ENCODE results near the gene TIMM17B.

Gene TIMM17B

DNA sequence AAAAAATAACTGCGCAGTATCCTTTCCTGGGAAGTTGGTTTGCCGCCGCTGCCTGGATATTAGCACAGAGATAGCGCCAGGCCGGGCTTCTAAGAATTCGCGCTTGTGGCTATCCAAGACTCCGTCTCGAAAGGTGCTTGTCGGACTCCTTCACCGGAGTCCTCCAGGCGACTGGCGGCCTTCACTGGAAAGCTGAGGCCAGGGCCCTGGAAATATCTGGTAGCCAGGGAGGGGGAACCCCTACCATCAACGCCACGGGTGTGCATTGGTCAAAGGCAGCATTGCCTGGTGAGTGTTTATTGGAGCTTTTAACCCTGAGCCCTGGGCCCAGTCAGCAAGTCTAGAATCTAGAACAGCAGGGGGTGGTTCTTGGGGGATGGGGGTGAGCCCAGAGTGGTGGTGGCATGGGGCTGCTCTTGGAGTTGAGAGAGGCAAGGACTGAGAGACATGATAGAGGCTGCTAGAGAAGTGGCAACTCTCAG is 21.8 kb upstream of the TIMM17B start:
- peak overlapping the region; percentile 98 for H3K27ac ChIP-seq (ENCODE audit: low read length)
- H3K9ac ChIP-seq (ENCODE audit: low read length): peak overlapping the region; percentile 99
- TF ChIP-seq, protein P1, sequence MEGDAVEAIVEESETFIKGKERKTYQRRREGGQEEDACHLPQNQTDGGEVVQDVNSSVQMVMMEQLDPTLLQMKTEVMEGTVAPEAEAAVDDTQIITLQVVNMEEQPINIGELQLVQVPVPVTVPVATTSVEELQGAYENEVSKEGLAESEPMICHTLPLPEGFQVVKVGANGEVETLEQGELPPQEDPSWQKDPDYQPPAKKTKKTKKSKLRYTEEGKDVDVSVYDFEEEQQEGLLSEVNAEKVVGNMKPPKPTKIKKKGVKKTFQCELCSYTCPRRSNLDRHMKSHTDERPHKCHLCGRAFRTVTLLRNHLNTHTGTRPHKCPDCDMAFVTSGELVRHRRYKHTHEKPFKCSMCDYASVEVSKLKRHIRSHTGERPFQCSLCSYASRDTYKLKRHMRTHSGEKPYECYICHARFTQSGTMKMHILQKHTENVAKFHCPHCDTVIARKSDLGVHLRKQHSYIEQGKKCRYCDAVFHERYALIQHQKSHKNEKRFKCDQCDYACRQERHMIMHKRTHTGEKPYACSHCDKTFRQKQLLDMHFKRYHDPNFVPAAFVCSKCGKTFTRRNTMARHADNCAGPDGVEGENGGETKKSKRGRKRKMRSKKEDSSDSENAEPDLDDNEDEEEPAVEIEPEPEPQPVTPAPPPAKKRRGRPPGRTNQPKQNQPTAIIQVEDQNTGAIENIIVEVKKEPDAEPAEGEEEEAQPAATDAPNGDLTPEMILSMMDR (IDR thresholded peaks at IDR 0.05; ENCODE audit: low read depth, low read length): no peak
- no peak for TF ChIP-seq EZH2phosphoT487 (IDR thresholded peaks at IDR 0.05; ENCODE audit: low read depth)
- no peaks in the 10 kb centered on the region for H3K27me3 ChIP-seq (ENCODE audit: low read depth, low read length)
- peaks cover 33% of the 10 kb centered on the region for H3K4me1 ChIP-seq (ENCODE audit: low read length)
- peaks cover 49% of the 10 kb centered on the region for H3K36me3 ChIP-seq (replicated peaks; ENCODE audit: low read depth, low read length)
- H3K4me2 ChIP-seq (ENCODE audit: low read length): peak overlapping the region; percentile 97
- H3K9me3 ChIP-seq (ENCODE audit: insufficient read depth, low read length): no peaks in the 10 kb centered on the region
- H4K20me1 ChIP-seq (ENCODE audit: insufficient read depth, low read length): peaks cover 39% of the 10 kb centered on the region
- peaks cover 72% of the 10 kb centered on the region for H3K79me2 ChIP-seq (ENCODE audit: low read length)
- peak overlapping the region; percentile 98 for H3K4me3 ChIP-seq (ENCODE audit: low read length)
- no peak overlapping the region for H2AFZ ChIP-seq (ENCODE audit: low read depth, low read length)

DNA sequence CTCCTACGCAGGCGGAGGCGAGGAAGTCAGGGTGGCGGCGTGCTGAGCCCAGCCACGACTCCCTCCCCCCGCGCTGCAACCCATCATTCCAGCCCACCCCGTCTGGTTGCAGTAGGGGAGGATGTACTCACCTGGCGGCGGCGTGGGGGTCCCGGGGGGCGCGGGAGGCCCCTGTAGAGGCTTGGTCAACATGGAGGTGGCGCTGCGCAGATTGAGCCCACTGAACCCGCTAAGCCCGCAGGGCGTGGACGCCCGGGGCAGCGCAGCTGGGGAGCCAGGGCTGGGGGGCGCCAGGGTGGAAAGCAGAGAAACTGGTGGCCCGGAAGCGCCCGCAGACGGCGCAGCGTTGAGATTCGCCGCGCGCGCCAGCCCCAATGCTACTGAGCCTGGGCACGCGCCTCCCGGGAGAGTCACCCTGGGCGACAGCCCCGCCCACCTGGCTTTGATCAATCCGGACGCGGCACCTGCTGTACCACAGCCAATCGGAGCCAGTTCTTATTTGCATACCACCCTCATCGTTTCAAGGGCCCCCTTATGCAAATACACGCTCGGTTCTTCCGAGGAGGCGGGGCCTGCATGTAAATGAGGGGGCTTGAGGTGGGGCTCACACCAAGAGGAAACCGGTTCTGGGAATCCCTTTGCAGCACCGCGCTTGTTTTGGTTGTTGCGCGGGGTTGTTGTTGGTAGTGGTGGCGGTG is 21.2 kb upstream of the TIMM17B start, which contains the start of gene PIM2:
PIM2 (minus strand) TSS at position 382 of the 698 bp plus-strand sequence; CDS start at position 192, 190 bp downstream.
- H3K27me3 ChIP-seq (ENCODE audit: low read depth, low read length): no peaks in the 10 kb centered on the region
- peaks cover 54% of the 10 kb centered on the region for H3K36me3 ChIP-seq (replicated peaks; ENCODE audit: low read depth, low read length)
- no peaks in the 10 kb centered on the region for H3K9me3 ChIP-seq (ENCODE audit: insufficient read depth, low read length)
- H3K4me1 ChIP-seq (ENCODE audit: low read length): peaks cover 39% of the 10 kb centered on the region
- no peak for TF ChIP-seq EZH2phosphoT487 (IDR thresholded peaks at IDR 0.05; ENCODE audit: low read depth)
- TF ChIP-seq, protein P1 (IDR thresholded peaks at IDR 0.05; ENCODE audit: low read depth, low read length): no peak
- H4K20me1 ChIP-seq (ENCODE audit: insufficient read depth, low read length): peaks cover 45% of the 10 kb centered on the region
- peak within 1 kb of the TSS; percentile 100 for H3K4me3 ChIP-seq (ENCODE audit: low read length)
- no peak within 1 kb of the TSS for H2AFZ ChIP-seq (ENCODE audit: low read depth, low read length)
- H3K27ac ChIP-seq (ENCODE audit: low read length): peak within 1 kb of the TSS; percentile 98
- peaks cover 79% of the 10 kb centered on the region for H3K79me2 ChIP-seq (ENCODE audit: low read length)
- peak within 1 kb of the TSS; percentile 97 for H3K4me2 ChIP-seq (ENCODE audit: low read length)
- peak within 1 kb of the TSS; percentile 99 for H3K9ac ChIP-seq (ENCODE audit: low read length)

DNA sequence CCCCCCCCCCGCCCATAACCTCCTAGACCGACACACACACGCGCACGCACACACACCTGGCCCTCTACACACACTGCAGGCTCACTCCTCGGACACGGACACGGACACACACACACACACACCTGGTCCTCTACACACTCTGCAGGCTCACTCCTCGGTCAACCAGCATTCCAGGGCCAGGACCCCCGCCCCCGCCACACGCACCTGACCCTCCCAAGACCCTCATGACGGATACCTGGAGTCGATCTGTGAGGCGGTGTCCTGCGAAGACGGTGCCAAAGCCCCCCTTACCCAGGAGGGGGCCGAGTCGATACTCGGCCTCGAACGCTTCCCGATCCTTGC is 20.7 kb upstream of the TIMM17B start:
- H3K27me3 ChIP-seq (ENCODE audit: low read depth, low read length): no peaks in the 10 kb centered on the region
- peaks cover 84% of the 10 kb centered on the region for H3K79me2 ChIP-seq (ENCODE audit: low read length)
- peaks cover 50% of the 10 kb centered on the region for H4K20me1 ChIP-seq (ENCODE audit: insufficient read depth, low read length)
- peak overlapping the region; percentile 99 for H3K9ac ChIP-seq (ENCODE audit: low read length)
- H3K36me3 ChIP-seq (replicated peaks; ENCODE audit: low read depth, low read length): peaks cover 59% of the 10 kb centered on the region
- peak overlapping the region; percentile 94 for H3K4me2 ChIP-seq (ENCODE audit: low read length)
- no peak overlapping the region for H2AFZ ChIP-seq (ENCODE audit: low read depth, low read length)
- peaks cover 44% of the 10 kb centered on the region for H3K4me1 ChIP-seq (ENCODE audit: low read length)
- H3K9me3 ChIP-seq (ENCODE audit: insufficient read depth, low read length): no peaks in the 10 kb centered on the region
- peak overlapping the region; percentile 98 for H3K27ac ChIP-seq (ENCODE audit: low read length)
- H3K4me3 ChIP-seq (ENCODE audit: low read length): peak overlapping the region; percentile 100
- TF ChIP-seq, protein P1 (IDR thresholded peaks at IDR 0.05; ENCODE audit: low read depth, low read length): no peak
- no peak for TF ChIP-seq EZH2phosphoT487 (IDR thresholded peaks at IDR 0.05; ENCODE audit: low read depth)

DNA sequence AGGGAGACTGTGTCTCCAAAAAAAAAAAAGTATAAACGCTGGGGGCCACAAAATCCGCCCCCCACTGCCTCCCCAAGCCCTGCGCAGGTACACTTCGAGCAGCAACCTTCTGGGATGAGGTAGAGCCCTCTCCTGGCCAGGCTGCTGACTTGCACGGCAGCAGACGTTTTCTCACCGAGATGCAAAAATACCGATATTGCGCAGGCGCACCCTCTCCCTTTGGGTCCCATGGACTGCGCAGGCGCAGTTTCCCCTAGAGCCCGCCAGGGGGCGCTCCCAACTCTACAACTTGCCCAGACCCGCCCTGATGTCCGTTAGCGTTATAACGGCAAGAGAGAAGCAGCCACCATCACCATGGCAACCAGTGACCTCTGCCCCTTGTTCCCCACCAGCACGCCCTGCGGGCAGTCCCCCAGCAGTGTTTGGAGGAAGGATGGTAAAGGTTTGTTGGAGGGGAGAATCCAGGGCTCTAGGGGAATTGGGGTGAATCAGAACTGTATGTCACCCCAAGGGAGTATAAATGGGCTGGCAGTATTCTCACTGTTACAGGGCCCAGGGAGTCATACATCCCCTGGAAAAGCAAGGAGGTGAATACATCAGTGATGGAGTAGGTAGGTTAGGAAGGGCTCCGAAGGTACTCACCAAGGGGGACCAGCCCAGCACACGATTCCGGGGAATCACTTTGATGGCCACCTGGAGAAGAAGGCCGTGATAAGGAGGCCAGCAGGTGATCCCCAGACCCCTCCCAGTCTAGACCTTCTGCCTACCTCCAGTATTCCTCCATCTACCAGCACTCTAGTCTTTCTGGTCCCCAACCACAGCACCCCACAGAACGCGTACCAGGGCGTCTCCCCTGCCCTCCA is 19.8 kb upstream of the TIMM17B start:
- H4K20me1 ChIP-seq (ENCODE audit: insufficient read depth, low read length): peaks cover 59% of the 10 kb centered on the region
- H3K27ac ChIP-seq (ENCODE audit: low read length): peak overlapping the region; percentile 98
- H3K4me3 ChIP-seq (ENCODE audit: low read length): peak overlapping the region; percentile 100
- TF ChIP-seq EZH2phosphoT487 (IDR thresholded peaks at IDR 0.05; ENCODE audit: low read depth): no peak
- TF ChIP-seq, protein P1 (IDR thresholded peaks at IDR 0.05; ENCODE audit: low read depth, low read length): peak; percentile 85
- H3K27me3 ChIP-seq (ENCODE audit: low read depth, low read length): no peaks in the 10 kb centered on the region
- no peak overlapping the region for H2AFZ ChIP-seq (ENCODE audit: low read depth, low read length)
- peaks cover 88% of the 10 kb centered on the region for H3K79me2 ChIP-seq (ENCODE audit: low read length)
- peak overlapping the region; percentile 99 for H3K9ac ChIP-seq (ENCODE audit: low read length)
- peak overlapping the region; percentile 94 for H3K4me2 ChIP-seq (ENCODE audit: low read length)
- peaks cover 68% of the 10 kb centered on the region for H3K36me3 ChIP-seq (replicated peaks; ENCODE audit: low read depth, low read length)
- peaks cover 53% of the 10 kb centered on the region for H3K4me1 ChIP-seq (ENCODE audit: low read length)
- H3K9me3 ChIP-seq (ENCODE audit: insufficient read depth, low read length): no peaks in the 10 kb centered on the region

Measured in OCI-LY3 (cell line).